HepG2 (cell line): Measurements from ENCODE around the gene BYSL. TPM values are rescaled to one million over a fixed set of nuclear protein-coding genes. Genes with fewer than 3 reads are reported as not detected.
"Not testable (repeated sequence)": the region's sequence is repeated elsewhere in the genome, so short reads cannot be mapped to it uniquely, and the experiment has no call there.

Experiments
- ATAC-seq: fragments of 200-7000 bp; cut with Tn5 transposase; 3 replicates; pipeline ENCODE4 v1.9.1; 2020; ENCODE audit warnings: mild to moderate bottlenecking, moderate library complexity
- BruUV-seq: library from RNA; stranded (reverse); fragments of 400-500 nt; replicated peaks from 2 replicates; lab custom pipeline; 2021; lab: Mats Ljungman, UMichigan
- CTCF ChIA-PET: fragments of 300-600 bp; formaldehyde crosslinking; extraction: SDS; loops from one replicate; lab custom pipeline; 2021; ENCODE audit warnings: low total read pairs, inconsistent platforms, low intra/inter-chr PET ratio; lab: Yijun Ruan, JAX
- POLR2A ChIA-PET: fragments of 350-600 bp; sonication (Branson Sonifier 250); formaldehyde crosslinking; loops from one replicate; lab custom pipeline; 2020; ENCODE audit warnings: antibody characterized with exemption, inconsistent platforms; lab: Yijun Ruan, JAX
- DNase-seq: peaks from one replicate; pipeline ENCODE4 v3.0.0-alpha.2; 2015; ENCODE audit warnings: low spot score
- FAIRE-seq: peaks from 3 replicates; lab custom pipeline; 2011; peaks lifted over from hg19 to GRCh38; lab: Jason Lieb, UNC
- H2AFZ ChIP-seq: one replicate; pipeline ENCODE4 v1.6.1; 2011; ENCODE audit warnings: low read length, inconsistent platforms
- H3K27ac ChIP-seq: fragments of 300-600 bp; 3 replicates; pipeline ENCODE4 v1.8.0; 2011; ENCODE audit warnings: mixed run types, mild to moderate bottlenecking, mixed read lengths, low read length, inconsistent platforms; ENCODE audit not compliant: insufficient read depth; ENCODE audit errors: extremely low read length
- H3K27me3 ChIP-seq, 2 experiments: fragments of 200-600 bp in 1 of 2; 2 replicates in 1 of 2; 3 replicates in 1 of 2; pipeline versions ENCODE4 v1.6.0 to v1.8.0; 2011; ENCODE audit warnings: low read length in 2 of 2, mild to moderate bottlenecking in 2 of 2, moderate library complexity in 2 of 2, inconsistent platforms in 1 of 2; ENCODE audit not compliant: insufficient read depth in 2 of 2, control insufficient read depth in 1 of 2
- H3K36me3 ChIP-seq, 2 experiments: fragments of 200-600 bp in 1 of 2; replicated peaks in 1 of 2; 2 replicates in 1 of 2; 3 replicates in 1 of 2; pipeline versions ENCODE4 v1.5.1 to v1.8.0; 2011; ENCODE audit warnings: low read length in 2 of 2, inconsistent platforms in 1 of 2; ENCODE audit not compliant: insufficient read depth in 2 of 2, control insufficient read depth in 1 of 2
- H3K4me1 ChIP-seq: 2 replicates; pipeline ENCODE4 v1.5.1; 2012; ENCODE audit warnings: low read length, inconsistent platforms; ENCODE audit not compliant: insufficient read depth
- H3K4me2 ChIP-seq: 2 replicates; pipeline ENCODE4 v1.6.0; 2011; ENCODE audit warnings: low read depth, low read length, inconsistent platforms
- H3K4me3 ChIP-seq, 3 experiments: fragments of 200-600 bp in 1 of 3; sonication (generic), shearing (Covaris generic) in 1 of 3; replicated peaks in 1 of 3; 2 replicates each; pipeline ENCODE4 v1.5.1; 2011 to 2016; ENCODE audit warnings: low read length in 3 of 3, inconsistent platforms in 2 of 3, low read depth in 2 of 3, mild to moderate bottlenecking in 2 of 3, control low read depth in 1 of 3, mixed read lengths in 1 of 3; ENCODE audit not compliant: insufficient read depth in 1 of 3
- H3K79me2 ChIP-seq: one replicate; pipeline ENCODE4 v1.6.1; 2011; ENCODE audit warnings: low read length, inconsistent platforms; ENCODE audit not compliant: insufficient read depth
- H3K9ac ChIP-seq: 2 replicates; pipeline ENCODE4 v1.6.0; 2011; ENCODE audit warnings: mild to moderate bottlenecking, low read depth, low read length, inconsistent platforms; ENCODE audit not compliant: insufficient read depth
- H3K9me3 ChIP-seq: 2 replicates; pipeline ENCODE4 v1.5.1; 2012; ENCODE audit warnings: mild to moderate bottlenecking, low read length
- H4K20me1 ChIP-seq: 2 replicates; pipeline ENCODE4 v1.6.0; 2011; ENCODE audit warnings: inconsistent platforms, mild to moderate bottlenecking, low read length, moderate library complexity; ENCODE audit not compliant: insufficient read depth
- GZF1 ChIP-seq: sonication (generic); formaldehyde crosslinking; IDR thresholded peaks from 2 replicates; pipeline ENCODE4 v1.5.1; 2020; ENCODE audit warnings: mild to moderate bottlenecking, missing genetic modification reagents
- RFX1 ChIP-seq: fragments of 450-650 bp; IDR thresholded peaks from 2 replicates; pipeline ENCODE4 v1.6.1; 2017
- TBL1XR1 ChIP-seq: fragments of 150-350 bp; IDR thresholded peaks from 2 replicates; pipeline ENCODE4 v1.6.1; 2014; ENCODE audit warnings: borderline replicate concordance, low read length; ENCODE audit not compliant: partially characterized antibody
- TCF12 ChIP-seq, 2 experiments: fragments of 450-650 bp in 1 of 2; sonication (generic) in 1 of 2; formaldehyde crosslinking in 1 of 2; IDR thresholded peaks; 2 replicates each; pipeline versions ENCODE4 v1.6.1 to v1.8.0; 2017 to 2022; ENCODE audit warnings: antibody characterized with exemption in 1 of 2, mild to moderate bottlenecking in 1 of 2, missing genetic modification reagents in 1 of 2, moderate library complexity in 1 of 2
- THAP7 ChIP-seq: sonication (generic); formaldehyde crosslinking; IDR thresholded peaks from 2 replicates; pipeline ENCODE4 v1.8.1; 2023; ENCODE audit warnings: mild to moderate bottlenecking, missing genetic modification reagents
- ZNF253 ChIP-seq: sonication (generic); formaldehyde crosslinking; IDR thresholded peaks from 2 replicates; pipeline ENCODE4 v1.8.0; 2022; ENCODE audit warnings: mild to moderate bottlenecking, missing genetic modification reagents, borderline replicate concordance
- WGBS: methylation state at CpG from one replicate; pipeline ENCODE4 v1.1.6; 2017; ENCODE audit warnings: low lambda C conversion rate; 5-methylcytosine and 5-hydroxymethylcytosine counted together
- in situ Hi-C: cut with HindIII; loops from 2 replicates; pipeline ENCODE4 v1.10.0; 2017; ENCODE audit warnings: low pct_unique_long_range_greater_than_20kb; ENCODE audit not compliant: extremely low pct_ligation_motif_present
- intact Hi-C: fragments of 100-400 bp; cut with micrococcal nuclease; formaldehyde crosslinking; loops from one replicate; pipeline ENCODE4 v1.10.0; 2022; ENCODE audit not compliant: unreplicated experiment
- polyA plus RNA-seq, 8 experiments: library from polyadenylated mRNA; depleted of rRNA in 3 of 8; stranded (reverse) in 7 of 8; unstranded in 1 of 8; fragments of >200 nt; fragmentation: Illumina TruSeq in 4 of 8; extraction: Trizol in 4 of 8; gene quantifications; 2 replicates each; pipeline versions ENCODE4 v1.2.1 to v1.2.3, GENCODE V29; 2011 to 2016; ENCODE audit warnings: low read depth in 4 of 8, missing spikeins in 1 of 8, mixed read lengths in 1 of 8; ENCODE audit not compliant: insufficient read depth in 1 of 8
- total RNA-seq, 5 experiments: library from RNA; depleted of rRNA; stranded (reverse); fragments of >200 nt; fragmentation: Illumina TruSeq; extraction: Trizol; gene quantifications; 2 replicates each; pipeline ENCODE4 v1.2.3, GENCODE V29; 2016; ENCODE audit warnings: low read depth in 1 of 5
- TF ChIP-seq, protein P1 (sequence below): sonication (generic); formaldehyde crosslinking; IDR thresholded peaks from 2 replicates; pipeline ENCODE4 v1.4.0; 2020; ENCODE audit warnings: mild to moderate bottlenecking, missing genetic modification reagents
- TF ChIP-seq, protein P2 (sequence below): sonication (generic); formaldehyde crosslinking; IDR thresholded peaks from 2 replicates; pipeline ENCODE4 v1.4.0; 2020; ENCODE audit warnings: missing genetic modification reagents

Gene BYSL
- total and polyA plus RNA-seq, 2 of the 13 experiments (the other 11 are each of a cell fraction or from before 2014, with no cell fraction given), result 27.9 to 28.6 TPM

GRCh38 chr6:41942882-41943281, 21.6 kb downstream of the BYSL start:
- POLR2A ChIA-PET, result interaction anchor here (0.6 to 1.7 kb wide), 7 partner anchors 10 to 1694 kb away, joined by 3 to 5 read pairs (median 4); partner anchors contain the start of genes BYSL, MED20, TAF8 and TOMM6
- DNase-seq; H4K20me1 ChIP-seq; H3K9me3 ChIP-seq; H3K4me2 ChIP-seq; H3K27ac ChIP-seq; H2AFZ ChIP-seq; H3K36me3 ChIP-seq; H3K9ac ChIP-seq; ATAC-seq; BruUV-seq; H3K79me2 ChIP-seq; FAIRE-seq; intact Hi-C loops; H3K27me3 ChIP-seq; CTCF ChIA-PET; in situ Hi-C loops; TF ChIP-seq TCF12 (IDR thresholded peaks at IDR 0.05): not testable (repeated sequence)
- H3K4me1 ChIP-seq, result peaks cover 28% of the 10 kb centered on the region
- 86% methylated on average over 14 of the region's 14 CpGs for WGBS
- 0 out of 2 replicates have a peak, but pooled peaks have one; percentile 12 for TF ChIP-seq TCF12 (CRISPR knock-in tag; IDR thresholded peaks at IDR 0.05)
- TF ChIP-seq, protein P1, sequence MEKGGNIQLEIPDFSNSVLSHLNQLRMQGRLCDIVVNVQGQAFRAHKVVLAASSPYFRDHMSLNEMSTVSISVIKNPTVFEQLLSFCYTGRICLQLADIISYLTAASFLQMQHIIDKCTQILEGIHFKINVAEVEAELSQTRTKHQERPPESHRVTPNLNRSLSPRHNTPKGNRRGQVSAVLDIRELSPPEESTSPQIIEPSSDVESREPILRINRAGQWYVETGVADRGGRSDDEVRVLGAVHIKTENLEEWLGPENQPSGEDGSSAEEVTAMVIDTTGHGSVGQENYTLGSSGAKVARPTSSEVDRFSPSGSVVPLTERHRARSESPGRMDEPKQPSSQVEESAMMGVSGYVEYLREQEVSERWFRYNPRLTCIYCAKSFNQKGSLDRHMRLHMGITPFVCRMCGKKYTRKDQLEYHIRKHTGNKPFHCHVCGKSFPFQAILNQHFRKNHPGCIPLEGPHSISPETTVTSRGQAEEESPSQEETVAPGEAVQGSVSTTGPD (CRISPR knock-in tag), result 0 out of 2 replicates have a peak, but pooled peaks have one; percentile 2
- 0 out of 6 replicates have a peak overlapping the region, but pooled peaks of 1 of the 3 experiments have one; percentile 91 for H3K4me3 ChIP-seq

GRCh38 chr6:41943456-41943855, 22.2 kb downstream of the BYSL start:
- ATAC-seq (no peak), DNase-seq (no peak), FAIRE-seq (no peak)
- in situ Hi-C loops (no loop called here), intact Hi-C loops (no loop called here)
- H3K4me3 ChIP-seq, result no peak overlapping the region
- H4K20me1 ChIP-seq, result no peaks in the 10 kb centered on the region
- H3K79me2 ChIP-seq, result no peaks in the 10 kb centered on the region
- CTCF ChIA-PET, result interaction anchor here (0.7 kb wide), 1 partner anchor 574 kb away, joined by 3 read pairs; no protein-coding TSS in a partner anchor
- no TSS peak for BruUV-seq
- H3K9me3 ChIP-seq, result no peaks in the 10 kb centered on the region
- H2AFZ ChIP-seq, result no peak overlapping the region
- H3K27ac ChIP-seq, result no peak overlapping the region
- no peaks in the 10 kb centered on the region for H3K36me3 ChIP-seq
- H3K9ac ChIP-seq, result no peak overlapping the region
- no peak overlapping the region for H3K4me2 ChIP-seq
- POLR2A ChIA-PET, result interaction anchor here (1.1 kb wide), 1 partner anchor 23 kb away, joined by 3 read pairs; the partner anchor contains the start of genes BYSL and MED20
- peaks cover 28% of the 10 kb centered on the region for H3K4me1 ChIP-seq
- TF ChIP-seq GZF1 (CRISPR knock-in tag) (no peak), ZNF253 (CRISPR knock-in tag) (no peak), RFX1 (no peak), TBL1XR1 (no peak), THAP7 (no peak)
- TF ChIP-seq, protein P2, sequence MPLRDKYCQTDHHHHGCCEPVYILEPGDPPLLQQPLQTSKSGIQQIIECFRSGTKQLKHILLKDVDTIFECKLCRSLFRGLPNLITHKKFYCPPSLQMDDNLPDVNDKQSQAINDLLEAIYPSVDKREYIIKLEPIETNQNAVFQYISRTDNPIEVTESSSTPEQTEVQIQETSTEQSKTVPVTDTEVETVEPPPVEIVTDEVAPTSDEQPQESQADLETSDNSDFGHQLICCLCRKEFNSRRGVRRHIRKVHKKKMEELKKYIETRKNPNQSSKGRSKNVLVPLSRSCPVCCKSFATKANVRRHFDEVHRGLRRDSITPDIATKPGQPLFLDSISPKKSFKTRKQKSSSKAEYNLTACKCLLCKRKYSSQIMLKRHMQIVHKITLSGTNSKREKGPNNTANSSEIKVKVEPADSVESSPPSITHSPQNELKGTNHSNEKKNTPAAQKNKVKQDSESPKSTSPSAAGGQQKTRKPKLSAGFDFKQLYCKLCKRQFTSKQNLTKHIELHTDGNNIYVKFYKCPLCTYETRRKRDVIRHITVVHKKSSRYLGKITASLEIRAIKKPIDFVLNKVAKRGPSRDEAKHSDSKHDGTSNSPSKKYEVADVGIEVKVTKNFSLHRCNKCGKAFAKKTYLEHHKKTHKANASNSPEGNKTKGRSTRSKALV (CRISPR knock-in tag), result no peak
- H3K27me3 ChIP-seq, result no peaks in the 10 kb centered on the region
